Endothelial cell of umbilical vein (primary cell): ENCODE data around the gene MRGPRD. TPM values are rescaled to one million over a fixed set of nuclear protein-coding genes. Genes with fewer than 3 reads are reported as not detected.

Source experiments
- BruUV-seq: library from RNA; stranded (reverse); fragments of 400-500 nt; replicated peaks from 2 replicates; lab custom pipeline; 2021; lab: Mats Ljungman, UMichigan
- CTCF ChIA-PET: fragments of 300-600, 350-600 bp; sonication (Branson Sonifier 250); formaldehyde crosslinking; loops from one replicate; lab custom pipeline; 2021; ENCODE audit warnings: antibody characterized with exemption, inconsistent platforms; lab: Charles Lee
- POLR2A ChIA-PET: fragments of 300-600, 350-600 bp; sonication (Branson Sonifier 250); formaldehyde crosslinking; loops from one replicate; lab custom pipeline; 2021; ENCODE audit warnings: antibody characterized with exemption, inconsistent platforms; lab: Charles Lee
- DNase-seq: peaks from one replicate; pipeline ENCODE4 v3.0.0-alpha.2; 2011; ENCODE audit warnings: low read depth, low spot score
- FAIRE-seq: peaks from 2 replicates; lab custom pipeline; 2011; peaks lifted over from hg19 to GRCh38; lab: Jason Lieb, UNC
- H2AFZ ChIP-seq: 2 replicates; pipeline ENCODE4 v1.6.0; 2012; ENCODE audit warnings: low read depth, low read length, control low read depth, inconsistent platforms
- H3K27ac ChIP-seq: 2 replicates; pipeline ENCODE4 v1.5.1; 2011; ENCODE audit warnings: low read depth, mild to moderate bottlenecking, control low read depth, low read length, moderate library complexity; ENCODE audit not compliant: insufficient read depth
- H3K27me3 ChIP-seq, 2 experiments: 2 replicates each; pipeline versions ENCODE4 v1.6.0 to v1.6.1; 2011; ENCODE audit warnings: low read length in 2 of 2, mixed read lengths in 1 of 2; ENCODE audit not compliant: control insufficient read depth in 2 of 2, insufficient read depth in 2 of 2
- H3K36me3 ChIP-seq, 2 experiments: 2 replicates in 1 of 2; 3 replicates in 1 of 2; pipeline ENCODE4 v1.5.1; 2011; ENCODE audit warnings: low read length in 2 of 2, mild to moderate bottlenecking in 1 of 2, moderate library complexity in 1 of 2; ENCODE audit not compliant: control insufficient read depth in 2 of 2, insufficient read depth in 2 of 2; ENCODE audit errors: extremely low read depth in 1 of 2
- H3K4me1 ChIP-seq: 3 replicates; pipeline ENCODE4 v1.5.1; 2011; ENCODE audit warnings: mild to moderate bottlenecking, low read length; ENCODE audit not compliant: control insufficient read depth, insufficient read depth; ENCODE audit errors: extremely low read depth
- H3K4me2 ChIP-seq: 2 replicates; pipeline ENCODE4 v1.6.1; 2011; ENCODE audit warnings: low read length, control low read depth, mixed read lengths; ENCODE audit not compliant: insufficient read depth
- H3K4me3 ChIP-seq, 3 experiments: fragments of 200-600 bp in 1 of 3; sonication (generic), shearing (Covaris generic) in 1 of 3; replicated peaks in 1 of 3; 2 replicates each; pipeline ENCODE4 v1.5.1; 2011 to 2016; ENCODE audit warnings: control low read depth in 3 of 3, low read length in 3 of 3, mild to moderate bottlenecking in 2 of 3, inconsistent platforms in 1 of 3, low read depth in 1 of 3, moderate library complexity in 1 of 3; ENCODE audit not compliant: insufficient read depth in 1 of 3
- H3K79me2 ChIP-seq: 2 replicates; pipeline ENCODE4 v1.6.0; 2012; ENCODE audit warnings: low read length, inconsistent platforms; ENCODE audit not compliant: control insufficient read depth, insufficient read depth
- H3K9ac ChIP-seq: replicated peaks from 2 replicates; pipeline ENCODE3; 2011; ENCODE audit warnings: low read length, control low read depth; ENCODE audit not compliant: insufficient read depth; ENCODE audit errors: extremely low read depth
- H3K9me1 ChIP-seq: replicated peaks from 3 replicates; pipeline ENCODE4 v1.6.0; 2011; ENCODE audit warnings: mild to moderate bottlenecking, low read length; ENCODE audit not compliant: control insufficient read depth, insufficient read depth; ENCODE audit errors: extremely low read depth
- H3K9me3 ChIP-seq: replicated peaks from 2 replicates; pipeline ENCODE4 v1.5.1; 2012; ENCODE audit warnings: low read length, inconsistent platforms; ENCODE audit not compliant: control insufficient read depth, insufficient read depth
- H4K20me1 ChIP-seq: replicated peaks from 2 replicates; pipeline ENCODE3; 2011; ENCODE audit warnings: mild to moderate bottlenecking, low read length; ENCODE audit not compliant: control insufficient read depth, insufficient read depth; ENCODE audit errors: extremely low read depth
- CTCF ChIP-seq, 2 donors: IDR thresholded peaks; 1 replicate in 1 of 2; 2 replicates in 1 of 2; pipeline ENCODE4 v1.5.1; 2011; ENCODE audit warnings: low read length in 2 of 2, mild to moderate bottlenecking in 2 of 2, moderate library complexity in 2 of 2, control low read depth in 1 of 2, inconsistent platforms in 1 of 2, low read depth in 1 of 2; ENCODE audit not compliant: insufficient read depth in 1 of 2; ENCODE audit errors: extremely low read depth in 1 of 2
- EZH2 ChIP-seq: IDR thresholded peaks from 2 replicates; pipeline ENCODE4 v1.6.1; 2012; ENCODE audit warnings: borderline replicate concordance, low read depth, mild to moderate bottlenecking, moderate library complexity, low read length, inconsistent platforms; ENCODE audit not compliant: severe bottlenecking
- FOS ChIP-seq: IDR thresholded peaks from 2 replicates; pipeline ENCODE4 v1.6.1; 2011; ENCODE audit warnings: mild to moderate bottlenecking, low read length, moderate library complexity, borderline replicate concordance; ENCODE audit not compliant: insufficient read depth
- GATA2 ChIP-seq: IDR thresholded peaks from 2 replicates; pipeline ENCODE4 v1.7.0; 2011; ENCODE audit warnings: low read depth, mild to moderate bottlenecking, moderate library complexity, mixed read lengths, low read length; ENCODE audit not compliant: insufficient read length, insufficient read depth
- JUN ChIP-seq: IDR thresholded peaks from 2 replicates; pipeline ENCODE4 v1.6.1; 2011; ENCODE audit warnings: borderline replicate concordance, low read depth; ENCODE audit not compliant: insufficient read length, insufficient read depth
- MAX ChIP-seq: IDR thresholded peaks from 2 replicates; pipeline ENCODE4 v1.6.1; 2011; ENCODE audit not compliant: insufficient read depth, insufficient read length
- MYC ChIP-seq: IDR thresholded peaks from one replicate; pipeline ENCODE4 v1.6.1; 2011; ENCODE audit warnings: mild to moderate bottlenecking, low read depth, low read length
- POLR2A ChIP-seq: IDR thresholded peaks from 2 replicates; pipeline ENCODE4 v1.6.1; 2012; ENCODE audit warnings: low read depth, mild to moderate bottlenecking, control low read depth, low read length
- POLR2AphosphoS5 ChIP-seq: IDR thresholded peaks from 2 replicates; pipeline ENCODE4 v1.6.1; 2012; ENCODE audit warnings: low read depth, mild to moderate bottlenecking, control low read depth, low read length, moderate library complexity; ENCODE audit not compliant: insufficient read depth
- dilution Hi-C: fragments of 300-500 bp; cut with MboI; formaldehyde crosslinking; loops from one replicate; pipeline ENCODE4 v1.15.0; 2019; ENCODE audit warnings: low sequenced_read_pairs; ENCODE audit not compliant: extremely low pct_ligation_motif_present
- intact Hi-C: fragments of 100-400 bp; cut with micrococcal nuclease; formaldehyde crosslinking; loops from one replicate; pipeline ENCODE4 v1.10.0; 2022
- polyA plus RNA-seq, 4 experiments: library from polyadenylated mRNA; depleted of rRNA in 3 of 4; stranded (reverse) in 3 of 4; unstranded in 1 of 4; fragments of >200 nt; gene quantifications; 2 replicates each; pipeline versions ENCODE4 v1.2.1 to v1.2.3, GENCODE V29; 2011 to 2012; ENCODE audit warnings: missing spikeins in 1 of 4
- total RNA-seq: library from RNA; stranded (reverse); gene quantifications from 2 replicates; pipeline ENCODE4 v1.2.3, GENCODE V29; 2021

MRGPRD gene
- total and polyA plus RNA-seq, 2 donors (not counting 3 experiments of a cell fraction or from before 2014, with no cell fraction given) = not detected

- no peaks in the 10 kb centered on the region for H3K79me2 ChIP-seq
- no peak overlapping the region for H3K4me2 ChIP-seq
- DNase-seq (no peak), FAIRE-seq (no peak)
- no peaks in the 10 kb centered on the region for H3K9me1 ChIP-seq
- POLR2A ChIA-PET = no interaction called here
- BruUV-seq = no TSS peak
- H3K36me3 ChIP-seq = no peaks in the 10 kb centered on the region
- TF ChIP-seq GATA2 (no peak), MYC (no peak), JUN (no peak), CTCF (IDR thresholded peaks at IDR 0.05; ENCODE audit: extremely low read depth in 1 of 2, insufficient read depth in 1 of 2, low read depth in 1 of 2, low read length in 2 of 2) (no peak), MAX (no peak), POLR2AphosphoS5 (no peak), FOS (no peak), POLR2A (no peak), EZH2 (no peak)
- no peaks in the 10 kb centered on the region for H3K27me3 ChIP-seq
- intact Hi-C loops = no loop called here
- no peaks in the 10 kb centered on the region for H4K20me1 ChIP-seq
- H3K9ac ChIP-seq = no peak overlapping the region
- no peaks in the 10 kb centered on the region for H3K9me3 ChIP-seq
- no peak overlapping the region for H2AFZ ChIP-seq
- CTCF ChIA-PET = interaction anchor here (0.7 to 1.5 kb wide), 2 partner anchors 9 to 26 kb away, joined by 3 read pairs; no protein-coding TSS in a partner anchor
- no peak overlapping the region for H3K27ac ChIP-seq
- dilution Hi-C loops = no loop called here
- no peak overlapping the region for H3K4me3 ChIP-seq
- no peaks in the 10 kb centered on the region for H3K4me1 ChIP-seq
These were observed 14.1 kb upstream of the MRGPRD start for GRCh38 chr11:68994894-68995285.
